Measurements from ENCODE around the gene TRPM8.

- TF ChIP-seq CTCF (IDR thresholded peaks at IDR 0.05 in 4 of 5, conservative IDR thresholded peaks at IDR 0.05 in 1 of 5) (no peak), POLR2A (IDR thresholded peaks at IDR 0.05) (no peak)
Measured at GRCh38 chr2:234003972-234004617, 86.9 kb downstream of the TRPM8 start.
